Inferior parietal cortex (tissue), 1 donor: ENCODE data around the gene ESM1.
"Not testable (repeated sequence)": the region's sequence is repeated elsewhere in the genome, so short reads cannot be mapped to it uniquely, and the experiment has no call there.

Experiments used
- DNase-seq: peaks from one replicate; pipeline ENCODE4 v3.0.0-alpha.2; 2016; ENCODE audit errors: extremely low spot score

ESM1 gene, protein sequence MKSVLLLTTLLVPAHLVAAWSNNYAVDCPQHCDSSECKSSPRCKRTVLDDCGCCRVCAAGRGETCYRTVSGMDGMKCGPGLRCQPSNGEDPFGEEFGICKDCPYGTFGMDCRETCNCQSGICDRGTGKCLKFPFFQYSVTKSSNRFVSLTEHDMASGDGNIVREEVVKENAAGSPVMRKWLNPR

DNA sequence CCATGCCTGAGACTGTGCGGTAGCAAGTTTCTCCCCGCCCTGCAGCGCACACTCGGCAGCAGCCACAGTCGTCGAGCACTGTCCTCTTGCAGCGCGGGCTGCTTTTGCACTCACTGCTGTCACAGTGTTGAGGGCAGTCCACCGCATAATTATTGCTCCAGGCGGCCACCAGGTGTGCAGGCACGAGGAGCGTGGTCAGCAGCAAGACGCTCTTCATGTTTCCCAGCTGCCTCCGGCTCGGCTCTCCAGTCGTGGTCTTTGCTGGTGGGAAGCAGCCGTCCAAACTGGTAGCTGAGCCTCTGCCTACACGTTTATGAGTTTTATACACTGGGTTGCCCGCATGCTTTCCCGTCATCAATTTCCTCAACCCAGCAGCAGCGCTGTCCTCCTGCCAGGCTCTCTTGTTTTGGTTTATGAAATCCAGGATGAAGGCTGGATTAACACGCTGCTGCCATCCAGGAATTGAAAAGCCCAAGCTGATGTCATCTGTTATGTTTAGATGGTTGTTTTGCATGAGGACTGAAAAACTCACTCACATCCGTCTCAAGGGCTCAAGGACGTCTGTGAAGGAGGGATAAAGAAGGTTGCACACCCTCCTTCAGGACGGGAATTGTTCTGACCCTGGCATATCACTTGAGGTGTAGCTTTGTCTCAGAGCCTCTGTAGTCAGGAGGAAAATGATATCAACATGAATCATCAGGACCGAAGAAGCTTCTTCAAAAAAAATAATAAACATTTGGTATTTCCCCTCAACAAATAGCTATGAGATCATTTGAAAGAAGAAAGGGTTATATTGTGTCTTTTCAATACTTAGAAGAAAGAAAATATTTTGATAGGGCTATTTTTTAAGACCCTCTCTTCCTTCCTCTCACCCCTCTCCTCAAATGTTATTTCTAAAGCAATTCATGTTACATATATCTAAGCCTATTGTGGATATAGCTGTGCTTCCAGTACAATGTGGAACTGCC, at the start of gene ESM1:
Gene ESM1, minus strand, starts transcription at position 293 of the 968 bp plus-strand sequence. Its CDS starts 76 bp downstream, at position 217.
- no peak for DNase-seq

DNA sequence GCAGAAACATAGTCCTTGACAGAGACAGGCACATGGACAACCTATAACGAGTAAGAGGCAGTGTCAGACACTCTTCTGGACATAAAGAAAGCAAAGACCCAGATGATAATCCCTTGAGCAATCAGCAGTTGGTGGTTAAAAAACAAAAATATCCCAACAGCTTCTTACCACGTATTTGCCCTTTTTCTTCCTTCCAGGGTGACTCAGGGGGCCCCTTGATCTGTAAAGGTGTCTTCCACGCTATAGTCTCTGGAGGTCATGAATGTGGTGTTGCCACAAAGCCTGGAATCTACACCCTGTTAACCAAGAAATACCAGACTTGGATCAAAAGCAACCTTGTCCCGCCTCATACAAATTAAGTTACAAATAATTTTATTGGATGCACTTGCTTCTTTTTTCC, 48.2 kb upstream of the ESM1 start:
- DNase-seq = no peak

DNA sequence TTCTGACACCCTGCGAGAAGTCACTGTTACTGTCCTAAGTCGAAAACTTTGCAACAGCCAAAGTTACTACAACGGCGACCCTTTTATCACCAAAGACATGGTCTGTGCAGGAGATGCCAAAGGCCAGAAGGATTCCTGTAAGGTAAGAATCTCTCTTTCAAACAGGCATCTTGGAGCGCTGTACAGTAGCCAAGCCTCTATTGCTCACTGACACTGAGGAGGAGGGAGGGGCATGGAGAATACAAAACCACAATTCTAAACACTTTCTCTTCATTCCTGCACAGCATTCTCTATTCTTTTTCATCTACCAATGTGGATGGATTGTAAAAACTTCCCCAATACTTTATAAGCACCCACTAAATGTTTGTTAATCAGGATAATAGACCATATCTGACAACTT, 46.1 kb upstream of the ESM1 start:
- no peak for DNase-seq

DNA sequence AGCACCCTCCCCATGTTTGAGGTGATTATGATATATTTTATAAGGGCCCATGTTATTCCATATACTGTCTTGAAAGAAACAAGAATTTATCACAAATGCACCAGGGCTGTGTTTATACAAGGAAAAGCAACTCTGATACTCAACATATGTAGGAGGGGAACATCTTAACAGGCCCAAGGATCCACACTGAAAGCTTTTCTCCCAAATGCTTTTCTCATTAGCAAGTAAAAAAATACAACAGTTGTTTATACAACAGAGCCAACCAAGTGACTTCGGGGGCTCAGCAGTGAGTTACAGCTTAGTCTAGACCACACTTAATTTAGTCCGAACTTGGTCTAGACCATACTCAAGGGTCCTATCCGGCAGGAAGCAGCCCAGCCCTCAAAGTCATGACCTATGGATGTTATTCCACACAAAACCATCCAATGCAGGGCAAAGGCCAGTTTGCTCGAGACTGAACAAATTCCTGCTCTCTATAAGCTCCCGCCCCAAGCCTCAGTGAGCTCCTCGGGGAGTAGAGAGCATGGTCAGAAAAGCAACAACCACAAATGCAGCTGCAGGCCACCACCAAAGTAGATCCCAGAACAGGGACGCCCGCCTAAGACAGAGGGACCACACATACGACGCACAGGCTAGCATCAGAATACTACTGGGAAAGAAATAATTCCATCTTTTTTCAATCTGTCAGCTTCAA, 45.4 kb upstream of the ESM1 start:
- DNase-seq = no peak

DNA sequence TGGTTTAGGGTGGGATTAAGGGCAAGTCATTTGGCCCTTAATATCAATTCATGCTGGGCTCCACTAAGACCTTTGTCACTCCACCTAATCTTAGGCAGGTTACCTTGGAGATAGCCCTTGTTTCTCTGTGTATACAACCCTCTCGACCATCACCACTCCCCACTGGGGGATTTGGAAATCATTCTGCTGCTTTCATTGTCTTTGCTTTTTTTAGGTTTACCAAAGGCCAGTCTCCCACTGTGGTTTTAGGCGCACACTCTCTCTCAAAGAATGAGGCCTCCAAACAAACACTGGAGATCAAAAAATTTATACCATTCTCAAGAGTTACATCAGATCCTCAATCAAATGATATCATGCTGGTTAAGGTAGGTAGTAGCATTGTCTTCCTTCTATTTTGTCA, 44.8 kb upstream of the ESM1 start:
- no peak for DNase-seq

DNA sequence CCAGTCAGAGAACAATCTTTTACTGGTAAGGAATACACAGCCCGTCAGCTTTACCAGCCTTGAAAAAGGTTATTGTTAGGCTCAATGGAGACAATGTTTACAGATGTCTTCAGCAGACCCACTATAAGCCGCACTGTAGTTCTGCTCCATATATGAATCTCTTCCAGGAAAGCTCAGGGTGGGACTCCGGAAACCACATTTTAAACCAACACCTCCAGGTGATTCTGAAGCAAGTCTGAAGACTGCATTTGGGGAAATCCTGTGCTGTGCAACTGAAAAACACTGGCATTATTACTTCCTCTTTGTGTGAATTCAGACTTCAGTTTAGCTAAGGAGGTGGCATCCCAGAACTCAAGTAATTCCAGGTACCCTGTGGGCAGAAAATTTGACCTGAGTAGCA, 42.2 kb upstream of the ESM1 start:
- no peak for DNase-seq

DNA sequence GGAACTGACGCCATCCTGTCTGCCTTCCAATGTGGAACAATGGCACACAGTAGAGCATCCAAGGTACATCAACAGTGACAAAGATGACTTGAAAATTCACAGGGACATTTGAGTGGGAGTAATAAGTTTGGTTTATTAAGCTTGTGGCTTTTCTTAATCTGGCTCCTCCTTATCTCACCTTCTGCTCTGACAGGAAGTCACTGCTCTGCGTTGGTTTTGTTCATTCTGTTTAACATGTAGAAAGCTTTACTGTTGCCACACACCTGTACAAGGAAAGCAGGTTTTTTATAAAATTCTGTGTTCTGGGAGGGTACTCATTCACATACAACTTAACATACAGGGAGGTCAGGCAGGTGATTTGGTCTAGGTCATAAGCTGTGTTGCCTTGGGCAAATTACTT, 37.1 kb upstream of the ESM1 start:
- no peak for DNase-seq

DNA sequence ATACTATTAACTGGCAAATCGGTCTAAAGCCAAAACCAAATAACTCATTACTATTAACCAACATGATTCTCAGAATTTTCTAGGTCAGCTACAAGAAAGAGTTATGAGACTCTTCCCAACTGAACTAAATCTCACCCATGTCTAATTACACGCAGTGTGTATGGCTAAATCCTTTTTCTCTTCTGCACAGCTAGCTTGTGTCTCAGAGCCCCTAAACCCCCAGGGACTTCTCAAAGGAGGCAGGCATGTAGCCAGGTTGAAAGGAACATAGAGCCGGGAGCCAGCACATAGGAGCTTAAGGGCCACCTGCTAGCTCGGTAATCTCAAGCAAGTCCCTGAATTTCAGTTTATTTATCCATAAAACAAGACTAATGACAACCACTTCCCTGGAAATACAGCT, 36.4 kb upstream of the ESM1 start:
- DNase-seq = no peak

DNA sequence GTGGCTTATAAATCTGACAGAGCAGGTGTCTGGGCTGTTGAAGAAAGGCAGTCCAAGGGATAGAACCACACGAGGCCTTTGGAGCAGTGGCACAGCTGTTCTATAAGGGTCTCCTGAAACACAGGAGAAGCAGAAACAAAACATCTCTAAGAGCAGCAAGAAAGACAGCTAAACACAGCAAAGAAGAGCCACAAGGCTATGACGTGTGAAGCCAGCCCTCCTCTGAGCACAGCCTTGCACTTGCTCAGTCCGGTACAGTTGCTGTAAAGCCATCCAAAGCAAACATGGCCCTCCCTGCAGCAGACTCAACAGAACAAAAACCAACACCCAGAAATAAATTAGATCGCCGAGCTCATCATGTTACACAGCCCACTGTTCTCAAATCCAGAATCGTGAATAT, 36.0 kb upstream of the ESM1 start:
- DNase-seq = no peak

DNA sequence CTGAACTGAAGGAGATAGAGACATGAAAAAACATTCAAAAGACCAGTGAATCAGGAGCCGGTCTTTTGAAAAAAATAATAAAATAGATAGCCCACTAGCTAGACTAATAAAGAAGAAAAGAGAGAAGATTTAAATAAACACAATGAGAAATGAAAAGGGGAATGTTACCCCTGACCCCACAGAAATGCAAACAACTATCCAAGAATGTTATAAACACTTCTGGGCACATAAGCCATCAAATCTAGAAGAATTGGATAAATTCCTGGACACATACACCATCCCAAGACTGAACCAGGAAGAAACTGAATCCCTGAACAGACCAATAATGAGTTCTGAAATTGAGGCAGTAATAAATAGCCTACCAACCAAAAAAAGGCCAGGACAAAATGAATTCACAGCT, 24.8 kb upstream of the ESM1 start:
- DNase-seq = not testable (repeated sequence)

DNA sequence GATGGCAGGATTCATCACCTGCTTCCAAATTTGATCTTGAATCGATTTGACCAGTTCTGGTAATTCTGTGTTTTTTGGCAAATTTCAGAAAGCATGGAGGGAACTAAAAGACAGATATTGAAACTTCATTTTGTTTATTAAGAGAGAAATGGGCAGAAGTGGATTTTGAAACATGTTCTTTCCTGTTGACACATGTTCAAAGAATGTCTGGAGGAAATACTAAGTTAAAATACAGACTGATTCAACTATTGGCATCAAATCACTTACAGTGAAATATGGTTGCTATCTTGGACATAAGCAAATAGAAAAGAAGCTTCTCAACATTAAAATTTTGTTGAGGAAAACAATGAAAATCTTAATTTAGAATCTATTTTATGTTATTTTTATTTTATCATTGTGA, 19.3 kb upstream of the ESM1 start:
- DNase-seq = no peak

DNA sequence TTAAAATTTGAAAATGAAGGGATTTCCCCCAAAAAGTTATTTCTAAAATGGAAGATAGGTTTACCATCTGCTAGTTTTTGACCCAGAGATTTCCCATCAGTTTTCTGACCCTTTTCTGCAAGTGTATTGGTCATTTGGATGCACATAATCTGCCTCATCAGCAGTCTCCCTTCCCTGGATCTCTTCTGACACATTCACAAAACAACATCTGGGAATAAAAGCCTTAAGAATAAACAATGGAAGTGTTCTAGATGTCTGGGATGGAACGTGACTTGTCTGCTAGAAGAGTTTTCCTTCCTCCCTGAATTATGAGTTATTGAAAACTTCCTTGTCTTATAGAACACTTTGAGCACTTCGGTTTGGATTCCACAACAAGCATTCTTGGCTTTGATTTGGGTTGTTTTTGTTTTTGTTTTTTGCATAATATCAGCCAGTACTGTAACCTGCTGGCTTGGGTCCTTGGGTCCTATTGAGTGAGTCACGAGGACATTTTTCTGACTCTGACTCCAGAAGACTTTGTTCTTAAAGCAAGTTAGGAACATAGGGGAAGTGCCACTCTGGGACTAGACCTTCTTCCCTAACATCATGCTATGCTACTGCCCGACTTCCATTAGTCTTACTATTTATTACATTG, 18.2 kb upstream of the ESM1 start:
- DNase-seq = no peak

DNA sequence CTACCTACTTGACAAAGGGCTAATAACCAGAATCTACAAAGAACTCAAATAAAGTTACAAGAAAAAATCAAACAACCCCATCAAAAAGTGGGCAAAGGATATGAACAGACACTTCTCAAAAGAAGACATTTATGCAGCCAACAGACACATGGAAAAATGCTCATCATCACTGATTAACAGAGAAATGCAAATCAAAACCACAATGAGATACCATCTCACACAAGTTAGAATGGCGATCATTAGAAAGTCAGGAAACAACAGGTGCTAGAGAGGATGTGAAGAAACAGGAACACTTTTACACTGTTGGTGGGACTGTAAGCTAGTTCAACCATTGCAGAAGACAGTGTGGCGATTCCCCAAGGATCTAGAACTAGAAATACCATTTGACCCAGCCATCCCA, 16.8 kb upstream of the ESM1 start:
- DNase-seq = not testable (repeated sequence)

DNA sequence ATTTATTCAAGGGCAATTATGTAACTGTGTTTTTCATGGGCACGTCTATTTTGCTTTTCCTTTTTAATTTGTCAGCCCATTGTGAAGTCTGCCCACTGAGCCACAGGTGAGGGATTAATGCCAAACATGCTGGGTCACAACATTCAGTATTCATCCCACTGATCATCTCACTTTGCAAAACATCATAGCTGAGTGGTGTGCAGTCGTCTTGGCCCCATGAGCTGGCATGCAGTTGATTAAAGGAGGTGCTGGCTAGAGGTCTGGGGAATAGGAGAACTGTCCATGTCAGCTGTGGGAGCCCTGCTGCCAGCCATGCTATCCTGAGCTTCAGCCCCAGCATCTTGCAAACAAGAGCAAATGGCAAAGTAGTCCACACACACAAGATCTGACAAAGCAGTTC, 11.7 kb upstream of the ESM1 start:
- DNase-seq = no peak

DNA sequence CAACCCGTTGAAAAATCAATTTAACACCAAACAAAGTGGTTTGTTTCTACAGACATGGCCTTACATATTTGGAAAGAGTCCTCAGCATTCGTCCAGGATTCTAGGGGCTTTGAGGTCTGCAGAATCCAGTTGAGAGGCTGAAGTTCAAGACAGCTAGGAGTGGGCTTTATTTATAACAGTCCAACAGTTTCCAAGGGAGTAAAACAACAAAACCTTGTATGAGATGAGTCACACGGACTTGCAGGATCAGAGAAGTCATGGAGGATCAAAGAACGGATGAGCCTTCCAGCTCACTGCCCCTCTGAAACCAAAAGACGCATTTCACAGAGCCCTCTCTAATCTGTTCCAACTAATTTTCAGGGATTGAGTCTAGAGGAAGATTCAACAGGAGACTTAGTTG, 11.1 kb upstream of the ESM1 start:
- no peak for DNase-seq

DNA sequence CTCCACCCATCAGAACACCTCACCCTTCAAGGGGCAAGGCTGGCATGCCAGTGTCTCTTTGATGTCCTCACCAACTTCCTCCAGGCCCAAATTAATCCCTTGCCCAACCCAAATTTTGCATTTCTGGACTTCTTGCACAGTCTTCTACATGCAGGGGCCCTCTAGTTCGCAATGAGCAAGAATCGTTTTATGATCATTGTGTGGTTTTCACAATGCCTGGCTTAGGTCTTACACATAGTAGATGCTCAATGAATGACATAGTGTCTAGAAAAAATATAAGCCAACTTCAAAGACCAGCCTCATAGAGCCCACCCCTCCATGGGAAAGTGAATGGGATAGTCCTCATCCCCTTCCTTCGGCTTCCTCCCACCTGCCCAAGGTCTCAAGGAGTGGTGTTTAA, 9.8 kb upstream of the ESM1 start:
- no peak for DNase-seq

DNA sequence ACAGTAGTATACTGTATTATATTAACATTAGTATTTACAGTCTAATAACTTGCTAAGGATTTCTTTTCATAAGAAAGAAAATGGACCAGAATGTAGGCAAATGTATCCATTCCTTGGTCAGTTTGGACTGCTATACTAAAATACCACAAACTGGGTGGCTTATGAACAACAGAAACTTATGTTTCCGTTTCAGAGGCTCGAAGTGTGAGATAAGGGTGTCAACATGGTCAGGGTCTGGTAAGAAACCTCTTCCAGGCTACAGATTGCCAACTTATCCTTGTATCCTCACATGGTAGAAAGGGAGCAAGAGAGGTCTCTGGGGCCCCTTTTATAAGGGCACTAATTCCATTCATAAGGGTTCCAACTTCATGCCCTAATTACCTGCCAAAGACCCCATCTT, 9.2 kb upstream of the ESM1 start:
- DNase-seq = no peak

DNA sequence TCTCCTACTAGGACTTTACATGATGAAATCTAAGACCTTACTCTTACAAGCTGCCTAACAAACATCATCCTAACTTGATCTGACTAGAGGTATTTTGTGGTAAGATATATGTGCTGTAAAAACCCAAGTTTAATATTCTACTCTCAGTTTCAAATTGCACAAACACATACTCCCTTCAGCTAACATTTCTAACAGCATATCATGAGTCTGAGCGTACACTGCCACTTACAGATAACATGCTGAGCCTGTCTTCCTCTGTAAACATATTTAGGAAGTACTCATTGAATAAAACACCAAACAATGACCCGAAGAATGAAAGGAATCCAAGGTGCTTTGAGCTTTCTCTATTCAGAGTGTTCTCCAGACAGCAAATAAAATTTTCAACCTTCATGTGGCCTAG, 7.9 kb upstream of the ESM1 start:
- DNase-seq = no peak

DNA sequence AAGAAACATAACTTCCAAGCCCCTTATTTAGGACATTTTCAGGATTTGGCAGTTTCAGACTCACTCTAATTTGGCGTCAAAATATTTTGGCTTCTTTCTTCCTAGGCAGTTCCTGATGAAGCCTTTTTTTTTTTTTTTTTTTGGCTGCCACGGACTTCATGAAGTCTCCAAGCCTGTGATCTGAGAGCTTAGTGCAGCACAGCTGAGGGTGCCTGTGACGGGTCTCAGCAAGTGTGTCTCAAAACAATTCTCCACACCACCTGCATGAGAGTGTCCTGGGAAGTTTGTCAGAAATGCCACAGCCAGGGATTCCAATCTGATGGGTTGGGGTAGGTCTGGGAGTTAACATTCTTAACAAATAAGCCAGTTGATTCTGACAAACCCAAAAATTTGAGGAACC, 6.0 kb upstream of the ESM1 start:
- DNase-seq = no peak

DNA sequence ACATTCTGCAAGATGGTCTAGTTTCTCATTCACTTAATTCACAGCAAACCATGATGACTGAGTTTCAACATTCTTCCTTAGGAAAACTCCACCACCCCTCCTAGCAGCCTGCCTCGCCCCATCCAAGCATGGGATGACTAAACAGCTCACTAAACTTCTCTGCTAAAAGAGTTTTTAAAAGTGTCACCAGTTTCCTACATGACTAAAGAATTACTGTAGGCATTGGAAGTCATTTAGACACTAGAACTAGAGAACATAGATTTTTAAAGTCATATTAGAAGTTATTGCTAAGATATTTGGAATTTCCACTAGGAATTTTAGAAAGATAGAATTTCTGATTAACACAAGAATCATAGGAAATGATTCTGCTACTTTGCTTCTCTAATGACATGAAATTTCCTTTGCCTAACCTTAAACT, 5.5 kb upstream of the ESM1 start:
- no peak for DNase-seq

DNA sequence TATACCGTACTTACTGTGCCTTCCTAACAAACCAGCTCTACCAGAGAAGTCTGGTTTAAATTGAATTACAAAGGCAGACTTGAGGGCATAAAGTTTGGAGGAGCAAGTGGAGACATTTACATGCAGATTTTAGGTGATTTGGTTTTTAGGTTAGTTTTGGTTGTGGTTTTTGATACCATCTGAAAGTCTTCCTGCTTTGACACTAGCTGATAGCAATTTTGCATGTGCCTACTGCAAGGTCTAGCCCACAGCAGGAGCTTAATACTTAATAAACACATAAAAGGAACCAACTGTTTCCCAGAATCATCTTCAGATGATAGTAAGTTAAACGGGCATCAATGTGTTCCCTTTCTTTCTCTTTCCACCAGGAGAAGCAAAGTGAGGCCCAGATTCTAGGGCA, 3.4 kb upstream of the ESM1 start:
- no peak for DNase-seq

DNA sequence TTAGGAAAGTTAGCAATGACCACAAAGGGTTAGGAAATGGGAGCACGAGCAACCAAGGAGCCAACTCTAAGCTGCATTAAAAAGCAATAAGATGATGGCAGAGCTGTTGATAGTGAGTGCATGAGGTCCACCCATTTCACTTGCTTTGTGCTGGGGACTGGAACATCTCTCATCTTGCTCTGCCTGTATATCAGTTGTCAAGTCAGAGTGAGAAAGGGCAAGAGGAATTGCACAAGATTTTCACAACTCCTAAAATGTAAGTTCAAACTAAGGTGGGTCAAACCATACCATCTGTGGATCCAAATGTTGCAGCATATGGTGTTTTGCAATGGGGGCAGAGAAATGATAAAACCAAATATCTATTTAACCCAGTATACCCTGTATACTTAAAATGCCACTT, 2.8 kb upstream of the ESM1 start:
- DNase-seq = no peak
